IMR-90 (cell line): ENCODE data around the gene CENPK. TPM values are rescaled to one million over a fixed set of nuclear protein-coding genes. Genes with fewer than 3 reads are reported as not detected.

ENCODE experiments used
- ATAC-seq: fragments of 200-7000 bp; cut with Tn5 transposase; 2 replicates; pipeline ENCODE4 v1.9.1; 2020; ENCODE audit warnings: low read depth, mild to moderate bottlenecking, moderate library complexity
- BruUV-seq: library from RNA; stranded (reverse); fragments of 400-500 nt; replicated peaks from 2 replicates; lab custom pipeline; 2021; lab: Mats Ljungman, UMichigan
- CTCF ChIA-PET: fragments of 300-600 bp; formaldehyde crosslinking; extraction: SDS; loops from one replicate; lab custom pipeline; 2021; ENCODE audit warnings: antibody characterized with exemption; lab: Yijun Ruan, JAX
- POLR2A ChIA-PET: fragments of 300-600 bp; sonication (Branson Sonifier 250); formaldehyde crosslinking; loops from one replicate; lab custom pipeline; 2022; ENCODE audit warnings: antibody characterized with exemption; ENCODE audit not compliant: unreplicated experiment; lab: Charles Lee
- DNase-seq: peaks from one replicate; pipeline ENCODE4 v3.0.0; 2013
- H2AFZ ChIP-seq: replicated peaks from 2 replicates; pipeline ENCODE3; 2013; ENCODE audit warnings: low read length, mild to moderate bottlenecking; ENCODE audit not compliant: poor library complexity
- H2AK5ac ChIP-seq: 2 replicates; pipeline ENCODE4 v1.6.1; 2013; ENCODE audit warnings: low read depth, low read length, inconsistent platforms
- H2AK9ac ChIP-seq: replicated peaks from 2 replicates; pipeline ENCODE3; 2013; ENCODE audit warnings: mild to moderate bottlenecking, low read depth, low read length, moderate library complexity; ENCODE audit not compliant: poor library complexity
- H2BK120ac ChIP-seq: 2 replicates; pipeline ENCODE4 v1.6.1; 2013; ENCODE audit warnings: low read depth, low read length, inconsistent platforms
- H2BK15ac ChIP-seq: 3 replicates; pipeline ENCODE4 v1.6.1; 2013; ENCODE audit warnings: low read depth, low read length, inconsistent platforms
- H2BK20ac ChIP-seq: 2 replicates; pipeline ENCODE4 v1.6.1; 2013; ENCODE audit warnings: low read depth, mild to moderate bottlenecking, inconsistent platforms, low read length, moderate library complexity
- H2BK5ac ChIP-seq: 2 replicates; pipeline ENCODE4 v1.6.1; 2013; ENCODE audit warnings: mild to moderate bottlenecking, low read depth, low read length, inconsistent platforms; ENCODE audit not compliant: poor library complexity, severe bottlenecking
- H3K14ac ChIP-seq: replicated peaks from 2 replicates; pipeline ENCODE4 v1.6.1; 2013; ENCODE audit warnings: low read depth, low read length, inconsistent platforms
- H3K18ac ChIP-seq: 2 replicates; pipeline ENCODE4 v1.6.1; 2013; ENCODE audit warnings: low read depth, low read length, control low read depth
- H3K23ac ChIP-seq: 2 replicates; pipeline ENCODE4 v1.6.1; 2013; ENCODE audit warnings: low read depth, low read length, inconsistent platforms
- H3K27ac ChIP-seq: 2 replicates; pipeline ENCODE4 v1.5.1; 2013; ENCODE audit warnings: mild to moderate bottlenecking, control low read depth, low read length; ENCODE audit not compliant: insufficient read depth
- H3K27me3 ChIP-seq: 2 replicates; pipeline ENCODE4 v1.6.1; 2013; ENCODE audit warnings: low read length; ENCODE audit not compliant: control insufficient read depth, insufficient read depth
- H3K36me3 ChIP-seq: 2 replicates; pipeline ENCODE4 v1.6.1; 2013; ENCODE audit warnings: low read length, mixed read lengths; ENCODE audit not compliant: control insufficient read depth, insufficient read depth
- H3K4ac ChIP-seq: 2 replicates; pipeline ENCODE4 v1.6.1; 2013; ENCODE audit warnings: low read depth, low read length, inconsistent platforms
- H3K4me1 ChIP-seq: 2 replicates; pipeline ENCODE4 v1.6.1; 2013; ENCODE audit warnings: low read length, mixed read lengths; ENCODE audit not compliant: control insufficient read depth, insufficient read depth
- H3K4me2 ChIP-seq: 2 replicates; pipeline ENCODE4 v1.6.1; 2013; ENCODE audit warnings: low read depth, mild to moderate bottlenecking, control low read depth, low read length, moderate library complexity
- H3K4me3 ChIP-seq: 2 replicates; pipeline ENCODE4 v1.5.1; 2013; ENCODE audit warnings: low read depth, mild to moderate bottlenecking, control low read depth, low read length, moderate library complexity; ENCODE audit not compliant: insufficient read depth
- H3K56ac ChIP-seq: 2 replicates; pipeline ENCODE4 v1.6.1; 2013; ENCODE audit warnings: low read length, inconsistent platforms; ENCODE audit not compliant: insufficient read depth; ENCODE audit errors: extremely low read depth
- H3K79me1 ChIP-seq, 2 experiments: 2 replicates each; pipeline ENCODE4 v1.6.1; 2013; ENCODE audit warnings: low read length in 2 of 2, inconsistent platforms in 1 of 2, low read depth in 1 of 2
- H3K9ac ChIP-seq: 2 replicates; pipeline ENCODE4 v1.6.1; 2013; ENCODE audit warnings: low read depth, low read length, control low read depth
- H3K9me1 ChIP-seq: 2 replicates; pipeline ENCODE4 v1.6.1; 2013; ENCODE audit warnings: low read length, inconsistent platforms; ENCODE audit not compliant: insufficient read depth
- H3K9me3 ChIP-seq: 2 replicates; pipeline ENCODE4 v1.6.1; 2013; ENCODE audit warnings: low read length; ENCODE audit not compliant: control insufficient read depth, insufficient read depth
- H4K20me1 ChIP-seq: 2 replicates; pipeline ENCODE4 v1.6.1; 2013; ENCODE audit warnings: low read length, inconsistent platforms; ENCODE audit not compliant: insufficient read depth
- H4K5ac ChIP-seq: 2 replicates; pipeline ENCODE4 v1.6.1; 2013; ENCODE audit warnings: mild to moderate bottlenecking, low read depth, low read length, control low read depth
- H4K8ac ChIP-seq, 2 experiments: 2 replicates each; pipeline ENCODE4 v1.6.1; 2013; ENCODE audit warnings: low read depth in 2 of 2, low read length in 2 of 2, control low read depth in 1 of 2, inconsistent platforms in 1 of 2
- H4K91ac ChIP-seq: 2 replicates; pipeline ENCODE4 v1.6.1; 2013; ENCODE audit warnings: low read depth, low read length, inconsistent platforms; ENCODE audit not compliant: insufficient read depth
- BHLHE40 ChIP-seq: fragments of 150-350 bp; IDR thresholded peaks from 2 replicates; pipeline ENCODE4 v1.6.1; 2016; ENCODE audit warnings: mild to moderate bottlenecking, low read depth, low read length
- CEBPB ChIP-seq: IDR thresholded peaks from 2 replicates; pipeline ENCODE4 v1.6.1; 2012; ENCODE audit warnings: low read depth, low read length, improper control_type of control experiment
- CHD1 ChIP-seq: IDR thresholded peaks from 2 replicates; pipeline ENCODE4 v1.6.1; 2012; ENCODE audit warnings: low read depth, low read length, improper control_type of control experiment
- CTCF ChIP-seq: conservative IDR thresholded peaks from 2 replicates; pipeline ENCODE4 v1.5.1; 2012; ENCODE audit warnings: mild to moderate bottlenecking, low read depth, low read length, improper control_type of control experiment
- ELK1 ChIP-seq: fragments of 150-350 bp; IDR thresholded peaks from 2 replicates; pipeline ENCODE4 v1.6.1; 2016; ENCODE audit warnings: low read depth, mild to moderate bottlenecking, low read length, moderate library complexity, borderline replicate concordance
- FOS ChIP-seq: fragments of 150-350 bp; IDR thresholded peaks from 2 replicates; pipeline ENCODE4 v1.6.1; 2016; ENCODE audit warnings: low read depth, low read length
- MAFK ChIP-seq: IDR thresholded peaks from 2 replicates; pipeline ENCODE4 v1.6.1; 2012; ENCODE audit warnings: low read depth, low read length, improper control_type of control experiment
- MAZ ChIP-seq: IDR thresholded peaks from 2 replicates; pipeline ENCODE4 v1.6.1; 2012; ENCODE audit warnings: low read depth, mild to moderate bottlenecking, low read length, improper control_type of control experiment, moderate library complexity, borderline replicate concordance
- MXI1 ChIP-seq: IDR thresholded peaks from 2 replicates; pipeline ENCODE4 v1.6.1; 2012; ENCODE audit warnings: low read depth, mild to moderate bottlenecking, low read length, moderate library complexity, borderline replicate concordance
- NFE2L2 ChIP-seq: fragments of 150-350 bp; IDR thresholded peaks from 2 replicates; pipeline ENCODE4 v1.6.1; 2016; ENCODE audit warnings: low read depth, mild to moderate bottlenecking, low read length
- POLR2A ChIP-seq: IDR thresholded peaks from 2 replicates; pipeline ENCODE4 v1.6.1; 2012; ENCODE audit warnings: mild to moderate bottlenecking, low read depth, low read length
- RAD21 ChIP-seq: IDR thresholded peaks from 2 replicates; pipeline ENCODE4 v1.6.1; 2012; ENCODE audit warnings: low read length, improper control_type of control experiment
- RCOR1 ChIP-seq: IDR thresholded peaks from 2 replicates; pipeline ENCODE4 v1.6.1; 2012; ENCODE audit warnings: mild to moderate bottlenecking, low read length, improper control_type of control experiment; ENCODE audit not compliant: insufficient replicate concordance
- RFX5 ChIP-seq: IDR thresholded peaks from 2 replicates; pipeline ENCODE4 v1.8.0; 2012; ENCODE audit warnings: low read depth, mild to moderate bottlenecking, low read length, moderate library complexity
- SMC3 ChIP-seq: fragments of 150-350 bp; IDR thresholded peaks from 2 replicates; pipeline ENCODE4 v1.6.1; 2016; ENCODE audit warnings: low read depth, mild to moderate bottlenecking, antibody characterized with exemption, low read length, moderate library complexity
- USF2 ChIP-seq: fragments of 150-350 bp; IDR thresholded peaks from 2 replicates; pipeline ENCODE4 v1.6.1; 2017; ENCODE audit warnings: mild to moderate bottlenecking, antibody characterized with exemption, low read length, low read depth
- WGBS, 2 experiments: methylation state at CpG; one replicate each; pipeline versions ENCODE4 v1.1.5 to v1.1.7; 2013; ENCODE audit warnings: missing lambda C conversion rate in 2 of 2; ENCODE audit not compliant: insufficient read length in 1 of 2; ENCODE audit errors: extremely low coverage in 2 of 2; 5-methylcytosine and 5-hydroxymethylcytosine counted together
- dilution Hi-C: fragments of 300-500 bp; cut with HindIII; formaldehyde crosslinking; loops from one replicate; pipeline ENCODE4 v1.14.3; 2018; ENCODE audit warnings: low sequenced_read_pairs; ENCODE audit not compliant: unreplicated experiment
- in situ Hi-C: fragments of 300-500 bp; cut with MboI; formaldehyde crosslinking; loops from 3 replicates; pipeline ENCODE4 v1.14.3; 2019; ENCODE audit warnings: low sequenced_read_pairs, inconsistent platforms, mixed read lengths
- intact Hi-C: fragments of 100-400 bp; cut with micrococcal nuclease; formaldehyde crosslinking; loops from 2 replicates; pipeline ENCODE4 v1.10.0; 2022
- polyA plus RNA-seq, 3 experiments: library from polyadenylated mRNA; depleted of rRNA; stranded (reverse); fragments of >200 nt; gene quantifications; 2 replicates each; pipeline ENCODE4 v1.2.3, GENCODE V29; 2012; ENCODE audit warnings: low replicate concordance in 1 of 3
- total RNA-seq: library from RNA; depleted of rRNA; stranded (reverse); fragments of >200 nt; gene quantifications from 2 replicates; pipeline ENCODE4 v1.2.3, GENCODE V29; 2012

The CENPK gene
- total and polyA plus RNA-seq, 2 of the 4 experiments (the other 2 are of a cell fraction), result 5.6 to 9.4 TPM

- CTCF ChIA-PET, result no interaction called here
These were observed 14.7 kb downstream of the CENPK start for GRCh38 chr5:65548281-65548680.

More at GRCh38 chr5:65548281-65548680, 14.7 kb downstream of the CENPK start:
- H2BK5ac ChIP-seq, result no peak overlapping the region
- no peaks in the 10 kb centered on the region for H3K36me3 ChIP-seq
- intact Hi-C loops, result no loop called here
- 100% methylated on average over 1 of the region's 7 CpGs; no CpG with 5 or more reads in 1 of the 2 experiments for WGBS, 2 experiments
- dilution Hi-C loops, result no loop called here
- no peak overlapping the region for H3K14ac ChIP-seq
- DNase-seq (no peak), ATAC-seq (no peak)
- no peak overlapping the region for H2BK15ac ChIP-seq
- H3K9me1 ChIP-seq, result no peaks in the 10 kb centered on the region
- no TSS peak for BruUV-seq
- no peak overlapping the region for H3K9ac ChIP-seq
- H2BK120ac ChIP-seq, result no peak overlapping the region
- H3K18ac ChIP-seq, result no peak overlapping the region
- no peak overlapping the region for H2AK5ac ChIP-seq
- in situ Hi-C loops, result no loop called here
- H3K9me3 ChIP-seq, result no peaks in the 10 kb centered on the region
- no peaks in the 10 kb centered on the region for H3K4me1 ChIP-seq
- POLR2A ChIA-PET, result no interaction called here
- no peaks in the 10 kb centered on the region for H4K20me1 ChIP-seq
- H3K4me2 ChIP-seq, result no peak overlapping the region
- no peak overlapping the region for H4K91ac ChIP-seq
- H3K56ac ChIP-seq, result no peak overlapping the region
- H2BK20ac ChIP-seq, result no peak overlapping the region
- H2AK9ac ChIP-seq, result no peak overlapping the region
- no peak for TF ChIP-seq MXI1
- no peak for TF ChIP-seq MAZ
- no peak for TF ChIP-seq CTCF
- TF ChIP-seq MAFK, result no peak
- no peak for TF ChIP-seq CHD1
- TF ChIP-seq USF2, result no peak
- no peak for TF ChIP-seq SMC3
- TF ChIP-seq BHLHE40, result no peak
- no peak for TF ChIP-seq RCOR1
- TF ChIP-seq RAD21, result no peak
- TF ChIP-seq FOS, result no peak
- no peak for TF ChIP-seq NFE2L2
- TF ChIP-seq CEBPB, result no peak
- no peak for TF ChIP-seq RFX5
- TF ChIP-seq ELK1, result no peak
- TF ChIP-seq POLR2A, result no peak
- no peaks in the 10 kb centered on the region for H3K27me3 ChIP-seq
- no peak overlapping the region for H3K4me3 ChIP-seq
- no peak overlapping the region for H4K8ac ChIP-seq
- H2AFZ ChIP-seq, result no peak overlapping the region
- no peak overlapping the region for H3K4ac ChIP-seq
- no peaks in the 10 kb centered on the region; a peak in 2 of 4 replicates for H3K79me1 ChIP-seq
- no peak overlapping the region for H3K27ac ChIP-seq
- no peak overlapping the region for H3K23ac ChIP-seq
- H4K5ac ChIP-seq, result no peak overlapping the region
